Hypothalamus (tissue), 51 donors: Measurements from ENCODE around the gene NPAS3.
A peak's percentile ranks its signal among the peaks of the same experiment; 100 is the strongest.

Experiments
- DNase-seq, 51 donors: peaks; one replicate each; lab custom pipeline; 2025; lab: John Stamatoyannopoulos, UW

Gene NPAS3

DNA sequence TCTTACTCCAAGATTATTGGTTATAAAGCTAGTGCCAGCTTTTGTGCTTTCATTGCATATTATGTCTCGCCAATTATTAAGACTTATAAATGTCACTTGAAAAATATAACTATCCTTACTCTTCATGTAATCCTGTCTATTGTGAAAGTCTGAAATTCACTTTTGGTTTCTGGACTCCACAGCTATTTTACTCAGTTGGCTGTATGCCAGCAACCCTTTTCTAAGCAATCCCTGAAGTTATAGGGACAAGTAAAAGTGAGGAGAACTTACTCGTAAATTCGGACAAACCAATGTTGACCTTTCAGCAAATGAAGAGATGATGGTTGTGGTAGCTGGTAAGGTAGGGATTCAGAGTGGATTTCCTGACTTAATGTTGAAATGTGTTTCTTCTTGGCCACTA, 196.3 kb downstream of the NPAS3 start:
- no peak for DNase-seq

DNA sequence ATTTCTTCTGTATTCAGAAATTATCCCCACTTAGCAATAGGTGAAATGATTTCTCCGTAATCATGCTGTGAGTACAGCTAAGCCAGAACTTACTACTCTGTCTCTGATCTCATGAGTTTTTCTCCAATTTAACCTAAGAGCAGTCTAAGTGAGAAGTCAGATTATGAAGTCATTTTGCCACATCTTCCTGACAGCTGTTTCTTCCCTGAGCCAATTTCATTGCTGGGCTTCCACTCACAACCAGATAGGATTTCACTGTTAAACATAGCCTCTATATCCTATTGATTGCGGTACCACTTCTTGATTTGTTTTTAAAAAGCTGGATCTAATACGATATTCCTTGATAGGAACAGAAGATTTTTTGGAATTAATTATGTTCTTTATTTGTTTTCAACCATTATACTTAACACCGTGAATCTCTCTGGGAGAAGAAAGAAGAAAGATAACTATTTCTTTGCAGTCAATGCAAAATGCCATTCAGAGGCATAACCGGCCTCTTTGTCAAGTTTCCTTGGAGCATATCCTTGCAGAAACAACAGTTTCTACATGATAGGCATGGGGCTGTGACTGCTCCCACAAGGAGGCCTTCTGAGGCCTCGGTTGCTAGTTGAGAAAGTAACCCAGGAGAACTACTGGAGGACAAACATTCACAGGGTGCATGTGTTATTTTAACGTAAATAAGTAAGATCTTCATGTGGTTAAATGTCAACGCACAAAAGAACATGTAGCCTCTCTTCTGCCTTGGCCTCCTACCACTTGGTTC, 212.2 kb downstream of the NPAS3 start:
- DNase-seq: no peak

DNA sequence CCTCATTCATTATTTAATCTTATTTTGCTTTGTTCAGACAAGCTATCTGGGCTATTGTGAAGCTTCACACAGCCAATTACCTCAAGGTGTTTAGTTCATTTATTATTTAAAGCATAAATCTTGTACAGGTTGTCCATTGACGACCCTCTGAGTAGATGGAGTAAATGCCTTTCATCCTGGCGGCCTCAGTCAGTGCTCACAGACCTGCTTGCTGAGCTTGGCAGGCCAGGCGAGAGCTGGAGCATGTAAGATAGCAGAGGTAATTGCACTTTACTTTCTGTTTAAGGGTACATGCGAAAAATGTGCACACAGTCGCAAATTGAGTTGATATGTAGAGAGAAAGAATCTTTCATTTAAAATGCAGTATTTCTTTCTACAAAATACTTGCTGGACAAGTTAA, 224.4 kb downstream of the NPAS3 start:
- no peak for DNase-seq

DNA sequence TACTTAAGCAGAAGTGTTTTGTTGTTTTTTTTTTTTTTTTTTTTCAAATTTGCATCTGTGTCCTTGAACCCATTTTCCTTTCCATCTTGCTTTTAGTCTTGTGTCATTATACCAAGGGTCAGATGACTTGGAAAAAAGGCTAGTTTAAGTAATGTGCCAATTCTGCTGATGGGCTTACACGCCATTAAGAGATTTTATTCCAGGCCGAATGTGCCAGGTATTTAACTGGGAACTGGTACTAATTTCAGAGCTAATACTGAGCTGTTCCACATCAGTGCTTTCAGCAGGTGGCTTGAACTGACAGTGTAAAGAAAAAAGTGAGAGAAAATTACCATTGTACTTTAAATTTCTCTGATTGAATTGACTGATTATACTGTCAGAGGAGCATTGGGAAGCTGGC, 224.9 kb downstream of the NPAS3 start:
- no peak for DNase-seq

DNA sequence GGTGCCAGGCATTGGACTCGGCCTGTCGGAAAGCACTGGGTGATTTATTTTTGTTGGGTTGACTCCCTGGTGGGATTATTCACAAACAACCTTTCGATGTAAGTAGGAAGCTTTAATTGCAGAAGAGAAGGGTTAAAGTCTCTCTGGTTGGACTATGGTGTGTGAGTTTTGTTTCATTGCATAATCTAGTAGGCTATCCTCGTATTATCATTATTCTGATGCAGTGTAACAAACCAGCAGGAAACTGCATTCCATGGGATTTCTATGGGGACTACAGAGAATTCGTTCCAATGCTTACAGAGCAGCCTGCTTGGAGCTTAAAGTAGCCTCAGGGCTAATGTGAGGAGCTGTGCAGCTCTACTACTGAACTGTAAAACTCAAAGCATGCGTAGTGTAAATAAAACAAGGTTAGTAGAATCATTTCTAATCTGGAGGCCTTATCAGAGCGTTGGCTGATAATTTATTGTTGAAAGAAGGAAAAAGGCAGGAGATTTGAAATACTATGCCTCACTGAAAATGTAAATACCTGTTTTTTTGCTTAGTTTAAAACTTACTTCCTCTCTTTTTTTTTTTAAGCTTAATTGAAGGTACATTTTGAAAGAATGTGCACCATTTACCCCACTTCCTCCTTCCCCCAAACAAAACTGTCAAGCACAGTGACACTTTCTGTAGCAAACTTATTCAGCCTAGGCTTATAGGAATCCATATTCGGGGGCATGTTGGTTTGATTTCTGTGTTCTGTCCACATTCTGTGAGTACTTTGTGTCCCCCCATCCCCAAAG, 226.7 kb downstream of the NPAS3 start:
- DNase-seq: peak in 3 of 51 donors; percentile 1 to 43 (median 3)

DNA sequence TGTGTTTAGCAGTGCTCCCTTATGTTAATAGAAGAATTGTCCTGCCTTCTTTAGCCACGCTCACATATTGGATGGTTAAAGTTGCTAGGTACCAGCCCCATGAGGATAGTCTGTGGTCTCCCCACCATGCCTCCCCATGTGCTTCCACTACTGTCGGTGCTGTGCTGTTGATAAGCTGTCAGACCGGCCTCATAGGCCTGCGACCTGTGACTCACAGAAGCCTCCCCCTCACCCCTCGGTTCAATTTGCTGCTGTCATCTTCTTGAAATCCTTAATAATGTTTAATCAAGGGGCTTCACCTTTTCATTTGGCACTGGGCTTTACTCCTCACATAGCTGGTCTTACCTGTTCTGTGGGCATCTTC, 227.2 kb downstream of the NPAS3 start:
- DNase-seq: no peak

DNA sequence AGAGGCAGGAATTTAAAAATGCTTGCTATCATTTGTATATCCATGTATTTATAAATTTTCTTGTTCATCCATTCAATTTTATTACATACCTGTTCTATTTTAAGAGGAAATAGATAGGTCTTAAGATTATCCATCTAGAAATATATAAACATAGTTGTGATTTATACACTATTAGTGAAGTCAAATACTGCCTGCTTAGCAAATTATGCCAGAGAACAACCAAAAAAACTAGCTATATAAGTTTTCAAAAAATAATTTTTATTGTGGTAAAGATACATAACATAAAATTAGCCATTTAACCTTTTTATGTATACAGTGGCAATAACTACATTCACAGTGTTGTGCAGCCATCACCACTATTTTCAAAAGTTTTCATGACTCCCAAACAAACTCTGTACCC, 237.3 kb downstream of the NPAS3 start:
- no peak for DNase-seq

DNA sequence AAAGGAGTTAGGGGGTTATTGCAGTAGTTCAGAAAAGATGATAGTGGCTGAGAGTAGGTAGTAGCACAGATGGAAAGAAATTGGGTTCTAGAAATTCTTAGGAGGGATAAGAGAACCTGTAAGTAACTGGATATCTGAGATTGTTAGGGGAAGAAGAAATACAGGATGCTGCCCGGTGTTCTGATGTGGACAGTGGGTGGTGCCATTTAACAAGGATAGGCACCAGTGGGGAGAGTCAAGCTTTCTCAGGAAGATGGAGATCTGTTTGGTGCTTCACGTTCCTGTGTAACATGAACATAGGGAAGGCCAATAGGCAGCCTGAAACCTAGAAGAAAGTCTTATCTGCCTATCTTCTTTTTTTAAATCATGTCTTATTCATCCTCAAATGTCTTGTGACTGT, 245.9 kb downstream of the NPAS3 start:
- peak in 3 of 51 donors; percentile 2 to 25 (median 10) for DNase-seq

DNA sequence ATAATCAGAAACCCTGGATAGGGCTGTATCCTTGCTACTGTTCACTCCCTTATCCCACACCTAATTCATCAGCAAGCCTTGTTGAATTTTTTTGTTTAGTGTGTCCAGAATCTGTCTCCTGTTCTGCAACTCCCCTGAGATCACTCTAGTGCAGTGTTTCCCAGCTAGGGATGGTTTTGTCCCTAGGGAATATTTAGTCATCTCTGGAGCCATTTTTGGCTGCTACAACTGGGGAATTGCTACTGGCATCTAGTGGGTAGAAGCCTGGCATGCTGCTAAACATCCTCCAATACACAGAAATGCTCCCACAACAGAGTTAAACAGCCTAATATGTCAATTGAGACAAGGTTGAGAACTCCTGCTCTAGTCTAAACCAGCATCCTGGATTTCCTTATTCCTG, 248.0 kb downstream of the NPAS3 start:
- no peak for DNase-seq

DNA sequence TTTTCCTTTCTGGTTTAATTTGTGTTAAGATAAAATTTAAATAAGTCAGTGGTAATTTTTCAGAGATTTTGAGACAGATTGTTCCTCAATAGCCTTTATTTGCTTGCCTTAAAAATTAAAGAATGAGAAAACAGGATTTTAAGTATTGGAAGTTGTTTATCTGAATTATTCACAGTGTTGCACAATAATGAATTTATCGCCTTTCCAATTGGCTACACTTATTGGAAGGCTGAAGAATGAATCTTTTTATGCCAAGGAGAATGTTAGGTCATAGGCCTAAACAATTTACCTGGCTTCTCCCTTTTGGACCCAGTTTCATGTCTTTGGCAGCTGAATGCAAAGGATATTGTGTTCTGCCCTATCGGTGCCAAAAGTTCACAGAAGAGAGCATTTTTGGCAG, 250.2 kb downstream of the NPAS3 start:
- no peak for DNase-seq

DNA sequence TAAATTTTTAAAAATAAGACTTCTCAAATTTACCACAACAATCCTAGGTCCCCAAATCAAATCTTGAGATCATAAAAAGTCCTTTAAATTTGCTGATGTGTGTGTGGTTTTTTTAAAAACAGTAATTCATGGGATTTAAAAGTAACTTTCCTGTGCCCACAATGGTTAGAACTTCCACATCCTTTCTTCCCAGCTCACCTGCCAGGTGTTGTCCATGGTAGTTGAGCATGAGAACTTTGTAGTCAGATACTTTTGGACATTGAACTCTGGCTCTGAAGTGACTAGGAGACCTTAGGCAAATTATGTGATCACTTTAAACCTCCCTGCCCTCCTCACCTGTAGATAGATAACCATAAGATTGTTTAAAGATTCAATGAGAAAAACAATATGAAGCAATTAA, 253.2 kb downstream of the NPAS3 start:
- DNase-seq: no peak

DNA sequence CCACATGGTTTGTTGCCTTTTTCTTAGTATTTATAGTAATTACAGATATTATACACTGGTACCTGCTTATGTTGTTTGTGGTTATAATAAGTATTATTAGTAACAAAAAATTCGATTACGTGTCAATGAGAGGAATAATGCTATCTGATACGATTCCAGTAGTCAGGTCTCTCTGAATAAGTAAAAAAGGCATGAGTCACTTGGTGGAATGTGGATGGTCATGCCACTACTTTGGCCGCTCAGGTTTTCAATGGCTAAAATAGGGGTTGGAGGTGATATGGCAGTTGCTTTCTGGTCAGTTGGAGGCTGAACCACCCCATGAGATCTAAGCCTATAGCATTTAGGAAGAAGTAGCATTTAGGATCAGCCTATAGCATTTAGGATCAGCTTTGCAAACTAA, 255.9 kb downstream of the NPAS3 start:
- DNase-seq: no peak

DNA sequence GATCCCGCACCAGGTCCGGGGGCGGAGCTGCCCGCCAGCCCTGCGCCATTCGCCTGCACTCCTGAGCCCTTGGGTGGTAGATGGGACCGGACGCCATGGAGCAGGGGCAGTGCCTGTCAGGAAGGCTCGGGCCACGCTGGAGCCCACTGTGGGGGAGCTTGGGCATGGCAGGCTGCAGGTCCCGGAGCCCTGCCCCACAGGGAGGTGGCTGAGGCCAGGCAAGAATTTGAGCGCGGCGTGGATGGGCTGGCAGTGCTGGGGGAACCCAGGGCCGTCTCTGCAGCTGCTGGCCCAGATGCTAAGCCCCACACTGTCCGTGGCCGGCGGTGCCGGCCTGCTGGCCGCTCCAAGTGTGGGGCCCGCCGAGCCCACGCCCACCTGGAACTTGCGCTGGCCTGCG, 260.0 kb downstream of the NPAS3 start:
- DNase-seq: no peak

DNA sequence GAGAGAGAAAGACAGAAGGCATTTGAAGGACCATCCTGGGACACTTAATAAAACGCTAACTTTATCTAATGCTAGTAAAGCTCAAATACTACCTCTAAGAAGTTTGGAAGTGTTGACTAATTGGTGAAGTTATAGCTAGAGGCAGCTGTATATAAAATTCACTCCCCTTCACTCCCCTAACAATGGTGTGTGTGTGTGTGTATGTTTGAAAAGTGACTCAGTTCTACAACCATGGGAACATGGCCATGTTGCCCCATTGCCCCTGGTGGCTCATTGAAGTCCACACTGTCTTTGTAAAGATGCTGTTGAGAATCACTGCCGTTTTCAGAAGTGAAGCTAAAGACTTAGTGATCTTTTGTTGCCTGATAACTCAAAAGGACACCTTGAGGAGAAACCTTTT, 262.4 kb downstream of the NPAS3 start:
- no peak for DNase-seq

DNA sequence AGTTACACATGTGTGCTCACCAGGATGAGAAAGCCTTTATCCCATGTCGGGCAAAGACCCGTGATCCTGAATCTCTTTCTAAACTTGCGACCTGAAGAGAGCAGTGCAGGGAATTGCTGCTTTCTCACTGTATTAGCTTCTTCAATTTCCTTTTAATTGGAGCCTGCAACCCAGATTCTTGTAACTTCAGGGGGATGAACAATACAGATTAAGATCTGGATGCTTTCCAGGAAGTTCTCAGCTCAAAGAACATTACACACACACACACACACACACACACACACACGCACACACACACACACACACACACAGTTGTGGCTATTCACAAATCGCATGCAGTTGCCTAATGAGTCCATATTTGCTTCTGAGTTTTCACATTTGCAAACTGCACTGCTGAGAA, 268.3 kb downstream of the NPAS3 start:
- DNase-seq: no peak

DNA sequence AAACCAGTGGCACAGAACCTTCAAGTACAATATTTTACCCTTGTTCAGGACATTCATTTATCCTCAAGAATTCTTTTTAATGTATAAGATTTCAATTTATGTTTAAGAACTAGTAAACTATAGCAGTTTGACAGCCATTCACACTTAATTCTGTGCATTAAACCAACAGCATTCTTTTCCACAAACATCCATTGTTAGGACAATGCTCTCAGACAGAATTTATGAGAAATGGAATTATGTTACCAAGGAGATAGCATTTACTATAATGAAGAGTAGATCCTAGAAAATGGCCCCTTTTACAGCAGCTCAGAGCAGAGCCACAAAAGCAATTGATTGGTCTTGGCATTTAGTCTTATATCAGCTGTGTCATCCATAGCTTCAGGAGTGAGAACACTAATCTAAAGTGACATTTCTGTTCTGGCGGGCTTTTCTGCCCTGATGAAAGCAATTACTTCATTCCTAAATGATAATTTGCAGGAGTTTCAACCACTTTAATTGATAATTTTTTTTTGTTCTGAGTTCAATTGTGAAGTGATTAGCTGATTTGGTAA, 268.9 kb downstream of the NPAS3 start:
- DNase-seq: no peak

DNA sequence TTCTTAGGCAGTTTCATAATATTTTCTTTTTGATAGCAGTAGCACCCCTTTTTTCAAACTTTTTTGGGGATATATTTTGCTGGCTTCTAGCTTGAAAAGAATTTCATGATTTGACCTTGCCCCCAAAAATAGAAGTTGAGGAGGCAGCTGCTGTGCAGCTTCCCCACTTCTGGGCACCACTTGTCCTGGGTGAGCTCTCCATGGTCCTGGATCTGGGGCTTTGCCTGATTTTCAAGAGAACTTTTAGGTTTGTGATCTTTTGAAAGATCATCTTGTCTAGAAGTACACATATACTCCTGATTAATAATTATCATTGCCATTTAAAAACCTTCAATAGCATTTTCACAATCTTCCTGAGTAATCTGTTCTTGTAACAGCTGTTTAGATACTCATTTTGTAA, 271.6 kb downstream of the NPAS3 start:
- no peak for DNase-seq

DNA sequence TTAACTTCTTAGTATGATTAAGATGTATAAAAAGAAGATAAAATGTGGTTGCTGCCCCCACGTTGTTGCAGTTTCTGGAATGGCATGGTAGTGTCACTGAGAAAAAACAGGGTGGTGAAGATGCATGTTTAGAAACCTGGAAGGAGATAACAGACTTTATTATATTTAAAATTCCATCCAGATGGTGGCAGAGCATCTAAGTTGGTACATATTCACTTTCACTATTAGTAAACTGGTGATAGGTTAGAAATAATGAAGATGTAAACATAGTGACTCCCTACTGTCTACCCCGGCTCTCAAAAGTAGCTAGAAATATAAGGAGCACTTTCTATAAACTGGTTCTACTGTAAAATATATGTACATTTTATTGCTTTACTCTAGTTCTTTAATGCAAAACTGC, 279.3 kb downstream of the NPAS3 start:
- DNase-seq: no peak

DNA sequence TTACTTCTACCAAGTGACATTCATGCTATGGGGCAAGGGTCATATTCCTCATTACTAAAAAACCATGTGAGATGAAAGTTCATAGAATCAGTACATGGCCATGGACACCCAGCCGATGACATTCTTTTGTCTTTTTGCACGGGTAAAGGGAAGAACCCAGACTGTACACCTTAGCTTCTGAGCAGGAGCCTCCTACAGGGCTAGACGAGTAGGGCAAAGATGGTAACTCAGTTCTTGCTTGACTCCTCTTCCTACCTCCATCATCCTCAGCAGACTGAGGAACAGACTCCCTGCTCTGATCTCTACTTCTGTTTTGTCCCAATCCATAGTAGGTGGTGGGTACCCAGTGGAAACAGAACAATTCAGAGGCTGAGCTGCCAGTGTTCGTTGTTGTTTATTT, 281.3 kb downstream of the NPAS3 start:
- no peak for DNase-seq

DNA sequence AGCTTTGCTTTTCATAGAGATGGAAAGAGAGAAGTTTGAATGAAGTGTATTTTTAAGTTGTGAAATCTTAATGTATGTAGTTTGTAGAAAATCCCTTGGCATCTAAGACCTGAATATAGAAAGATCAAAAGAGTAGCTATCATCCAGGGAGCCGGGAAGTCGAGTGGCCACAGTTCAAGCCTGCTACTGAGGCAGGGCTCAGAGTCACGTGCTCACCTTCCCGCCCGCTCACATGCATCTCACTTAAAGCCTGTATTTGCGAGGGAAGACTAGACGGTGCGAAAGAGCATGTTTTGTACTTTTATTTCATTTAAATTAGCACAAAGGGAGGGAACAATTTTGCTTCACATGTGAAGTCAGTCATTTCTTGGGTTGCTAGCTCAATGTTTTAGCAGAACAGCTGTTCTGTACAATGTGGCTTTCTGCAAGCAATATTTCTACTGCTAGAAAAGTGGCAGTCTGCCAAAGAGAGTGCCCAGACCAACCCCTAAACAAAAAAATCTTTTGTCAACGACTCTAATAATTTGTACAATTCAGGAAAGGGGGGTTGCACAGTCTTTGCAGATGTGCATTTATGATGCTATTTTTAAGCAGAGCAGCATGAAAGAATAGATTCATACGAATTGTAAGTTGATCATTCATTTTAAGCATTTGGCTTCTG, 290.7 kb downstream of the NPAS3 start:
- DNase-seq: peak in 31 of 51 donors; percentile 2 to 85 (median 28)

DNA sequence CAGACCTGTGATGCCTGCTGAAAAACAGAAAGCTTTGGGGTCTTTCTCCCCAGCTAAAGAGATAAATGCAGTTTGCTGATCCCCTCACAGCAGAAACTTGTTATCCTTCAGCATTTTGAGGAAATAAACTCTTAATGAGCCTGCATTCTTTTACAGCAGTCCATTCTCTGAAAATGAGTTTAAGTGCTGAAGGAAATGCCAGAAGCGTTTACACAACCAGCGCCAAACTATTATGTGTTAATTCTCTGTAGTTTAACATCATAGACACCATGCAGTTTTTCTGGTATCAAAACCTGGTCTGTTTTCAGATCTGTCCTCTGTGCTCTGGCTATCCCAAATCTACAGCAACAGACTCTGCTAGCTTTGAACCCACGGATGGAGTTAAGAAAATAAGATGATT, 291.3 kb downstream of the NPAS3 start:
- peak in 1 of 51 donors; percentile 27 for DNase-seq

DNA sequence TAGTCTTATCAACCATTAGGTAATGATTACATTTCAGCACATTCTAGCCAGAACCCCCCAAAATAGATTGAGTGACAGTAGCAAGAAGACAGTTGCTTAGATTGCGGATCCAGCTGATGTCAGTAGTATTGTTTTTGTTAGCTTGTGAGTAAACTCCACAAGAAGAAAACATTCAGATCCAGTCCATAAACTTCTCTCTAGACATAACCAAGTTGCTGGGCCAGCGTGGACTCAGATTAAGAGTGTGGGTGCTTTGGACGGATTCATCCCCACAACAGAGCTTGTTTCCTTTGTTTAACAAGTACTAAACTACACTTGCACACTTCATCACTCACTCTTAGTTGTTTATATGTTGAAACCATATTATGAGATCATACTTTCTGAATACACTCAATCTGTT, 293.4 kb downstream of the NPAS3 start:
- DNase-seq: no peak
